Coronary artery (tissue), 2 donors: ENCODE data around the gene HJV.

ENCODE experiments used
- DNase-seq: peaks from one replicate; pipeline ENCODE4 v3.0.0-alpha.2; 2017; ENCODE audit warnings: low spot score
- H3K27ac ChIP-seq, 2 donors: fragments of 200-600 bp; sonication (generic); one replicate each; pipeline ENCODE4 v1.5.1; 2016 to 2019
- H3K4me3 ChIP-seq: fragments of 200-600 bp; sonication (generic); 2 replicates; pipeline ENCODE4 v1.5.1; 2016; ENCODE audit warnings: mild to moderate bottlenecking, moderate library complexity
- TF ChIP-seq, protein P1 (sequence below): fragments of 200-600 bp; sonication (generic); IDR thresholded peaks from one replicate; pipeline ENCODE4 v1.5.1; 2019; ENCODE audit warnings: antibody characterized with exemption

Gene HJV

DNA sequence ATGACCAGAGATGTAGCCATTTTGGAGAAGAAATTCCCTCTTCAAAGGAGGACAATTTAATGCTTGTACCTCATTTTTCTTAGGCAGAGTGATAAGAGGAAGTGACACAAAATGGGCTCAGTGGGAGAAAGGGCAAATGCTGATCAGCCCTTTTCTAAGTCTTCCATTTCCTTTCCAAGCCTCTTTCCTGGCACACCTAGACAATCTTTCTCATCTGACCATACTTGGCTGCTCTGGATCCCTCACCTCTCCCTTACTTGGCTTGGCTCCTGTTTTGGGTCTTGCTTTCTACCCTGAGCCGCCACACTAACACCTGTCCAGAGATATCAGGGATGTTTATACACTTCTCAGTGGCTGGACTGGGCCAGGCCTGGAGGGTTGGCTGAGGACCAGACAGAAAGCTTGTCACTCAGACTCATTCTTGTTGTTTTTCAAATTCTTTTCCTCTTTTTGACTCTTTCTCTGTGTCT lies 38.3 kb downstream of the HJV start:
- no peak overlapping the region for H3K4me3 ChIP-seq

DNA sequence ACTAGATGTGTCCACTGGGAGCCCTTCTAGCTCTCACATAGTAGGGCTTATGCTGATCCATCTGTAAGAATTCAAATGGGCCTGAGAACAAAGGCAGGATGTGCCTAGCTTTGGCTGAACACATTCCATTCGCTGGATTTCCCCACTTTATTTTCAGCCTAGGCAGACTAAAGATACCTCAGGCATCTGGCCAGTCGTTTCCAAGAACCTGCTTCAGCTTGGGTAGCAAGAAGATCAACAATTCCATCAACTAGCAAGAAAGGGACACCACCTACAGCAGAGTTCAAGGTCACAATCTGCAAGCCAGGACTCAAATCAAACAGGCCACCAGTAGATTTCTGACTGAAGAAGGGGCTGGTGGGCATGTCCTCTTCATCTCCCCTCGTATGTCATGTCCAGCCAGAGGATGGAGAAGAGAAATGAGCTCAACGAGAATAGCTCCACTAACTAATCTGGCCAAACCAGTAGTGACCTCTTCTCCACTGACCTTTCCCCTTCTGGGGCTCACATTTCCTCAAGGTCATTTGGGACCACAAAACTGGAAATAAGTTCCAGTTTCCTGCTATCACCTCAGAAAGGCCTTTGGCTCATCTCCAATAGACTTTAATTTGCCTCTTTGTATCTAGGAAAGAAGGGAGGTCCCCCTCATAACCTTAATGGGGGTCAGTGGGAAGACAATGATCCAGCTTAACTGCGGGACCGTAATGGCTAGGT lies 39.4 kb downstream of the HJV start:
- DNase-seq: peak; percentile 74
- TF ChIP-seq, protein P1, sequence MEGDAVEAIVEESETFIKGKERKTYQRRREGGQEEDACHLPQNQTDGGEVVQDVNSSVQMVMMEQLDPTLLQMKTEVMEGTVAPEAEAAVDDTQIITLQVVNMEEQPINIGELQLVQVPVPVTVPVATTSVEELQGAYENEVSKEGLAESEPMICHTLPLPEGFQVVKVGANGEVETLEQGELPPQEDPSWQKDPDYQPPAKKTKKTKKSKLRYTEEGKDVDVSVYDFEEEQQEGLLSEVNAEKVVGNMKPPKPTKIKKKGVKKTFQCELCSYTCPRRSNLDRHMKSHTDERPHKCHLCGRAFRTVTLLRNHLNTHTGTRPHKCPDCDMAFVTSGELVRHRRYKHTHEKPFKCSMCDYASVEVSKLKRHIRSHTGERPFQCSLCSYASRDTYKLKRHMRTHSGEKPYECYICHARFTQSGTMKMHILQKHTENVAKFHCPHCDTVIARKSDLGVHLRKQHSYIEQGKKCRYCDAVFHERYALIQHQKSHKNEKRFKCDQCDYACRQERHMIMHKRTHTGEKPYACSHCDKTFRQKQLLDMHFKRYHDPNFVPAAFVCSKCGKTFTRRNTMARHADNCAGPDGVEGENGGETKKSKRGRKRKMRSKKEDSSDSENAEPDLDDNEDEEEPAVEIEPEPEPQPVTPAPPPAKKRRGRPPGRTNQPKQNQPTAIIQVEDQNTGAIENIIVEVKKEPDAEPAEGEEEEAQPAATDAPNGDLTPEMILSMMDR: no peak
- Histone ChIP-seq H3K27ac (peak overlapping the region; percentile 95 to 99), H3K4me3 (no peak overlapping the region)

More for the DNA sequence above, 38.3 kb downstream of the HJV start:
- peak overlapping the region; percentile 95 to 99 for H3K27ac ChIP-seq
- DNase-seq: peak; percentile 65
- TF ChIP-seq, protein P1: no peak

DNA sequence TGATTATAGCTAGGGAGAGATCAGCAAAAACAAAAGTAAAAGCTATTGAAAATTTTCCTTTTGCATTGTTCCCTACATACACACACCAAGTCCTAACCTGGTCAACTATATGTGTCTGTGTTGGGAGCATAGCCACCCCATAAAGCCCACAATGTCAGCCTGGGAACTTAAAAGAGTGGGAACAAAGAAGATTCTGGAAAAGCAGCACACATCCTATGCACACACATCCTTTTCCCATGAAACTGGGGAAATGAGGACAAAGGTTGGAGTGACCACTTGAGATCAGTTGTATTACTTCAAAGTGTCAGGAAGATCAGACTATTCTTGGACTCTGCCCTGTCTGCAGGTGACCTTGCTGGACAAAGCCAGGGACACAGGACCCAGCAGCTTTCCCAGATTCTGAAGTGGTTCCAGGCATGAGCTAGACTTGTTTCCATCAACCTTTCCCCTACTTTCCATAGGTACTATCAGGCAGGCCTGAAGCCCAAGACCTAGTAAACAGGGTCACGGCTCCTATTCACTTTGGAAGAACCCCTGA lies 41.0 kb downstream of the HJV start:
- TF ChIP-seq, protein P1: no peak
- H3K4me3 ChIP-seq: peak overlapping the region; percentile 58

DNA sequence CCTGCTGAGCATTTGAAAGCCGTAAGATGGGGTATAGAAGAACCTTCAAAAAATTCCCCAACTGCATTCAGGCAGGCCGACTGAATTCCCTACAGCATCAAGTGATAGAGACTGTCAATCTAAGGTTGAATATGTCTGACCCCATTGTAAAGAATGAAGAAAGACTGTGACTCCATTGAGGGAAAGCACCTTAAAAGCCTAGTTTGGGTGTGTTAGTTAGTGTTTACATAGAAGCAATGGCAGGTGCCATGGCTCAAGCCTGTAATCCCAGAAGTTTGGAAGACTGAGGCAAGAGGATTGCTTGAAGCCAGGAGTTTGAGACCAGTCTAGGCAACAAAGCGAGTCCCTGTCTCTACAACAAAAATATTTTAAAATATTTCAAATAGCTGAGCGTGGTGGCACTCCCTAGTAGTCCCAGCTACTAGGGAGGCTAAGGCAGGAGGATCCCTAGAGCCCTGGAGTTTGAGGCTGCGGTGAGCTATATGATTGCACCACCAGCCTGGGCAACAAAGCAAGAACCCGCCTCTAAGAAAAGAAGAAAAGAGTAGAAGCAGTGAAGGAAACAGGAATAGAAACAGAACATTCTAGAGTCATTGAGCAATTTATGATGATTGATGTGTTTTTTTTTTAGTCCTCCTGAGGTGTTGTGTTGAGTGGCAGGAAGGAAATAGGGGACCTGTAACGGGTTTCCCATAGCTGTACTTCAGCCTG lies 41.6 kb downstream of the HJV start:
- H3K4me3 ChIP-seq: peak overlapping the region; percentile 58
- H3K27ac ChIP-seq: peak overlapping the region; percentile 95 to 99
- TF ChIP-seq, protein P1: no peak
- peak; percentile 73 for DNase-seq

More for the DNA sequence above, 41.0 kb downstream of the HJV start:
- peak; percentile 65 for DNase-seq
- H3K27ac ChIP-seq: peak overlapping the region; percentile 95 to 99

DNA sequence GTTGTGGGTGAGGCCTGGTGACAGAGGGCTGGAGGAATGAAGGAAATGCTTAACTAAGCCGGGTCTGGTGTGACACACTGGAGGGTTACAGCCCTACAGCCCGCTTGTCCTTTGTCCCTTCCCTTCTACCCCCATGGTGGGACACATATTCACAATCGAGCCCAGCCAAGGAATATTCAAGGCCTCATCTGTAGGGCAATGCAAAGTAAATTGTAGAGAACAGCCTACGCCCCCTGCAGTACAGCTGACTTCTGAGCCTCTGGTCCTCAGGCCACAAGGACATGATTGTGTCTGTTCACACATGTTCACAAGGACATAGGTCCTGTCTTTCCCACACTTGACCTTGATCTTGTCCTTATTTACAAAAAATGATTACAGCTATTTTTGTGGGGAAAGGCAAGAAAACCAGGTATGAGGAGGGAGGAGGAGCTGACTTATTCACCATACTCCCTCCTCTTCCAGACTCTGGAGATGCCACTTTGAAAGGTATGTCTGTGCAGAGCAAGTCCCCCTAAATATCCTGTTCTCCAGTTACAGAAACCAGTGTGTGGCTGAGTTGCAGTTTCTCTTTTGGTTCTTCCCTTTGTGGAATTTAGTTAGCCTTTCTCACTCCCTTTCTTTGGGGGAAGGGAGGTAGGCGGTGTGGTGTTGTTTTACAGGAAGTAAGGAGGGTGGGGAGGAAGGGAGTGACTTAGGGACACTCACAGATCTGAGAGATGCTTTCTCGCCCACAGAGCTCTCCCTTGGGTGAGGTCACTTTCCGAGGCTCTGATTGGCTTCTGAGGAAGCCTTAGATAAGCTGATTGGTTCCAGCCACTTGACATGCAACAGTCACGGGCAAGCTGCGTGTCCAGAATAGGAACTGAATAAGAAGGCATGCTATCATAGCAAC lies 42.4 kb downstream of the HJV start:
- TF ChIP-seq, protein P1: no peak
- Histone ChIP-seq H3K4me3 (peak overlapping the region; percentile 69), H3K27ac (peak overlapping the region; percentile 95 to 99)
- peak; percentile 96 for DNase-seq

DNA sequence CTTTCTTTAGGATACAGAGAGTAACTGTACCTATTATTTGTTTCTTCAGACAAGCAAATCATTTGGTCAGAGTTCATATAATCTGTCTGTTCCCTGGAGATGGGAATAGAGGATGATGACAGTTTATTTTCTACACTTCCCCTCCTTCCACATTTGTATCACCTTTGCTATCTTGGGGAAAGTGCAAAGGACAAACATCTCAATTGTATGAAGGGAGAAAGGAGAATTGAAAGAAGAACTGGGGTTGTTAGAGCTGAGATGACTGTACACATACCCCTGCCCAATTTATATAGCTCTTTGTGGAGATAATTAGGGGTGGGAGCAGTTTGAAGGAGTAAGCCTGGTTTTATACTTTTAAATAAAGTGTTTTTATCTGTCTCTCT lies 43.1 kb downstream of the HJV start:
- Histone ChIP-seq H3K27ac (peak overlapping the region; percentile 95 to 99), H3K4me3 (peak overlapping the region; percentile 69)
- no peak for DNase-seq
- TF ChIP-seq, protein P1: no peak
